Measurements from ENCODE around the gene BABAM2. TPM values are rescaled to one million over a fixed set of nuclear protein-coding genes. Genes with fewer than 3 reads are reported as not detected.
"Not testable (repeated sequence)": the region's sequence is repeated elsewhere in the genome, so short reads cannot be mapped to it uniquely, and the experiment has no call there.

Gene BABAM2
- total RNA-seq, 6 experiments from 2014 or later: 17.1 to 39.4 (median 25.5) TPM

- Histone ChIP-seq H3K4me3 (no peak overlapping the region), H3K27me3 (no peaks in the 10 kb centered on the region), H3K9me3 (no peaks in the 10 kb centered on the region), H3K36me3 (no peaks in the 10 kb centered on the region), H3K27ac (no peak overlapping the region), H3K4me1 (no peaks in the 10 kb centered on the region)
- ATAC-seq (peak; percentile 17 to 87 (median 58)), DNase-seq (no peak)
- TF ChIP-seq POLR2A (IDR thresholded peaks at IDR 0.05) (no peak), CTCF (IDR thresholded peaks at IDR 0.05) (no peak)
- intact Hi-C loops (cut with DNase I): no loop called here
- 70% methylated on average over 9 of the region's 9 CpGs for WGBS (ENCODE audit: insufficient coverage, low coverage, low lambda C conversion rate, missing lambda C conversion rate)
Measured at GRCh38 chr2:28021898-28022297, 131.4 kb downstream of the BABAM2 start.

DNA sequence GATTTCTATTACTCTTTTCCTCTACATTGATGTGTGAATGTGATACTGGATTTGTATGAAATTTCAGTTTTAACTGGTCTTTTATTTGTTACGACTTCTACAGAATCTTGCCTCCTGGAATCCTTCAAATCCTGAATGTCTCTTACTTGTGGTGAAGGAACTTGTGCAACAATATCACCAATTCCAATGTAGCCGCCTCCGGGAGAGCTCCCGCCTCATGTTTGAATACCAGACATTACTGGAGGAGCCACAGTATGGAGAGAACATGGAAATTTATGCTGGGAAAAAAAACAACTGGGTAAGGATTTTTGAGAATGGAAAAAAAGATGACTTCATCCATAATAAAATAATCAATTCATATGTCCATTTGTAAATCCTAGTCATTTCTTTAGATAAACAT is 134.6 kb downstream of the BABAM2 start:
- H3K4me1 ChIP-seq: no peaks in the 10 kb centered on the region
- no peak for DNase-seq
- no peaks in the 10 kb centered on the region for H3K27me3 ChIP-seq
- H3K4me3 ChIP-seq: no peak overlapping the region
- no peak for ATAC-seq
- no peak for TF ChIP-seq POLR2A (IDR thresholded peaks at IDR 0.05)
- H3K27ac ChIP-seq: no peak overlapping the region
- H3K36me3 ChIP-seq: no peaks in the 10 kb centered on the region
- 98% methylated on average over 4 of the region's 4 CpGs for WGBS (ENCODE audit: insufficient coverage, low coverage, low lambda C conversion rate, missing lambda C conversion rate)
- H3K9me3 ChIP-seq: no peaks in the 10 kb centered on the region
- intact Hi-C loops (cut with DNase I): no loop called here

GRCh38 chr2:28026230-28026629 is 135.7 kb downstream of the BABAM2 start:
- H3K27ac ChIP-seq; H3K27me3 ChIP-seq; H3K4me3 ChIP-seq; intact Hi-C loops (cut with DNase I); ATAC-seq; DNase-seq; H3K36me3 ChIP-seq; H3K9me3 ChIP-seq; H3K4me1 ChIP-seq: not testable (repeated sequence)
- WGBS (ENCODE audit: insufficient coverage, low coverage, low lambda C conversion rate, missing lambda C conversion rate): 89% methylated on average over 2 of the region's 2 CpGs

GRCh38 chr2:28028025-28028424 is 137.5 kb downstream of the BABAM2 start:
- no peak for ATAC-seq
- intact Hi-C loops (cut with DNase I): no loop called here
- DNase-seq: no peak
- H3K4me1 ChIP-seq: no peaks in the 10 kb centered on the region
- H3K27ac ChIP-seq: no peak overlapping the region
- no peaks in the 10 kb centered on the region for H3K9me3 ChIP-seq
- no peaks in the 10 kb centered on the region for H3K36me3 ChIP-seq
- H3K4me3 ChIP-seq: no peak overlapping the region
- no peaks in the 10 kb centered on the region for H3K27me3 ChIP-seq
- TF ChIP-seq CTCF (IDR thresholded peaks at IDR 0.05): no peak
- TF ChIP-seq POLR2A (IDR thresholded peaks at IDR 0.05): no peak
- 88% methylated on average over 7 of the region's 7 CpGs for WGBS (ENCODE audit: insufficient coverage, low coverage, low lambda C conversion rate, missing lambda C conversion rate)

- TF ChIP-seq CTCF (IDR thresholded peaks at IDR 0.05) (no peak), POLR2A (IDR thresholded peaks at IDR 0.05) (no peak)
- Histone ChIP-seq H3K27me3 (no peaks in the 10 kb centered on the region), H3K9me3 (no peaks in the 10 kb centered on the region), H3K27ac (no peak overlapping the region), H3K4me3 (no peak overlapping the region), H3K36me3 (no peaks in the 10 kb centered on the region), H3K4me1 (no peaks in the 10 kb centered on the region)
- DNase-seq (no peak), ATAC-seq (no peak)
- WGBS (ENCODE audit: insufficient coverage, low coverage, low lambda C conversion rate, missing lambda C conversion rate): 60% methylated on average over 2 of the region's 2 CpGs
- intact Hi-C loops (cut with DNase I): no loop called here
Measured at GRCh38 chr2:28030600-28030999, 140.1 kb downstream of the BABAM2 start.

- Histone ChIP-seq H3K4me1 (no peaks in the 10 kb centered on the region), H3K4me3 (no peak overlapping the region), H3K9me3 (no peaks in the 10 kb centered on the region), H3K27ac (no peak overlapping the region), H3K27me3 (no peaks in the 10 kb centered on the region), H3K36me3 (no peaks in the 10 kb centered on the region)
- DNase-seq: no peak
- no peak for ATAC-seq
- no peak for TF ChIP-seq CTCF (IDR thresholded peaks at IDR 0.05)
- TF ChIP-seq POLR2A (IDR thresholded peaks at IDR 0.05): no peak
- intact Hi-C loops (cut with DNase I): no loop called here
- 69% methylated on average over 4 of the region's 4 CpGs for WGBS (ENCODE audit: insufficient coverage, low coverage, low lambda C conversion rate, missing lambda C conversion rate)
Measured at GRCh38 chr2:28032816-28033215, 142.3 kb downstream of the BABAM2 start.

All from right lobe of liver (tissue), 6 donors.